ENCODE measurements around the gene NNT.
"Not testable (repeated sequence)": the region's sequence is repeated elsewhere in the genome, so short reads cannot be mapped to it uniquely, and the experiment has no call there.

NNT gene

DNA sequence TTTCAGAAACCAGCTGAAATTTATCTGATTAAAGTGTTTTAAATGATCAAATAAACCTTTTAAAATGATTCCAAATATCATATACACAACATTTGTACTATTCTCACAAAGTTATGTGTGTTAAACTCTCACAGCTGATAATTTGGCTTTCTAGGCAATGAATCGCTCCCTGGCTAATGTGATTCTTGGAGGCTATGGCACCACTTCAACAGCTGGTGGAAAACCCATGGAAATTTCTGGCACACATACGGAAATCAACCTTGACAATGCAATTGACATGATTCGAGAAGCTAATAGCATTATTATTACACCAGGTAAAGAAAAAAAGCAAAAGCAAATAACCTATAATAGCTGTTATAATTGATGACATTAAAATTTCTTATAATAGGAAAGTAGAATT, 72.4 kb downstream of the NNT start:
- no peak for DNase-seq

DNA sequence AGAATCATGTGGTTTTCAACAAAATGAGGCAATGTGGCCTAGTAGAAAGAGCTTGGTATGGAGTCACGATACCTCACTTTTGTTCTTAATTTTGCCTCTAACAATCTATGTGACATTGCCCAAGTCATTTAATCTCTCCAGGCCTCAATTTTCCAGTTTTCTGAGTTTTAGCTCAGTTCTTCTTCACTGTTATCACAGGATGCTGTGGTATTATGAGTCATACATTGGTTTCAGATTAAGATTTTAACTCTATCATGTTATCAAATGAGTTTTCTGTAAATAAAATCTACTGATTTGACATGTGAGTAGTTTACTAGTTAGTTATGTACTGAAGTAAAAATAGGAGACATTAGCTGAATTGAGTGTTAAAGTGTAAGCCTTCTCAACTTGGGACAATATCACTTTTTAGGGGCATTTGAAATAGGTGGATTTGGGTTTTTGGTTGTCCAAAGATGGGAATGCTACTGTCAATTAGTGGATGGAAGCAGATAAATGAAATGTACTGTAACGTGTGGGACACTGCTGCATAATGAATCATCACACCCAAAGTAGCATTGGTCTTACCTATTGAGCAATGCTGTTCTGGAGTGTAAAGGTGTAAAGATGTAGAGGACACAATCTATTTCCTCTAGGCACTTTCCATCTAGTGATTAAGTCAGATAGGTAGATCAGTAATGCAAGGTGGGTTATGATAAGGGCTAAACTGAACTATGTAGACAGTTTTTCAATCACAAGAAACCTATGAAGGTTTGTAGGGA, 73.3 kb downstream of the NNT start:
- no peak for DNase-seq

DNA sequence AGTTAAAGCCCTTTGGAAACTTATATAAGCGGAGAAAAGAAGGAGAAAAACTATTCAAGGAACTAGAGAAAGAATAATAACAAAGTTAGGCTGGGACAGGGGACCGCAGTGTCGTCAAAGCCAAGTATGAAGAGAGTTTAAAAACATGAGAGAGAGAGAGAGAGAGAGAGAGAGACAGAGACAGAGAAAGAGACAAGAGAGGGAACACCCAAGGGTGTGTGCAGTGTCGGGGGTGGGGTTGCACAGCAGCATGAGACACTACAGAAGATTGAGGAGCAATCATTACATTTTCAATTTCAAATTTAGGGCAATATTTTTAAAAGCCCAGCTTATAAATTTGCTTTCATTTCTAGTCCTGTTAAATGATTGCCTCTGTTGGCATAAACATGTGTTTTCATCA, 74.3 kb downstream of the NNT start:
- DNase-seq: no peak

GRCh38 chr5:43679214-43679613, 76.2 kb downstream of the NNT start:
- DNase-seq: no peak

- no peak for DNase-seq
Measured at GRCh38 chr5:43680286-43680685, 77.3 kb downstream of the NNT start.

DNA sequence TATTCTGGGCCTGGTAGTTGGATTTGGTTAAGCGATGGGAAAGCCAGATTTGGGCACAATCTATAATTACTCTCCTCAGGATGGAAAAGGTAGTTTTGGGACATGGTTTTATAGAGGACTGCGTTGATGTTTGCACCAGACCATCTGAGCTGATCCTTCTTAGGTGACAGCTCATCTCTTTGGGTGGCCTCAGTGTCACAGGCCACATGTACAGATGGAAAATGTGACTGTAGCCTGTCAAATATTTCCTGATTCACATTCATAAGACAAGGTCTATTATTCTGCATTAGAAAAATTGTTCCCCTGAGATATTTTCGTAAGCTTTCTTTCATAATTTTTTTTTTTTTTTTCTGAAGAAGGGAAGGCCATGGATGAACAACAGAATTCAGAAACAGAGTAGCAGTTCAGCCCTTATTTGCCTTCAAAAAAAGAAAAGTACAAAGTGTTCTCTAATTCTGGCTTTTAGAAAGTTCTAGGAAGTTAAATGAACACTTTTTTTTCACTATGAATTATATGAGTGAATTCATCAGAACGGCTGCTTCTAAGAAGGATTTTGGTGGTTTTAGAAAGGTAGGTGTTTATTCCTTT, 81.0 kb downstream of the NNT start:
- DNase-seq: no peak

DNA sequence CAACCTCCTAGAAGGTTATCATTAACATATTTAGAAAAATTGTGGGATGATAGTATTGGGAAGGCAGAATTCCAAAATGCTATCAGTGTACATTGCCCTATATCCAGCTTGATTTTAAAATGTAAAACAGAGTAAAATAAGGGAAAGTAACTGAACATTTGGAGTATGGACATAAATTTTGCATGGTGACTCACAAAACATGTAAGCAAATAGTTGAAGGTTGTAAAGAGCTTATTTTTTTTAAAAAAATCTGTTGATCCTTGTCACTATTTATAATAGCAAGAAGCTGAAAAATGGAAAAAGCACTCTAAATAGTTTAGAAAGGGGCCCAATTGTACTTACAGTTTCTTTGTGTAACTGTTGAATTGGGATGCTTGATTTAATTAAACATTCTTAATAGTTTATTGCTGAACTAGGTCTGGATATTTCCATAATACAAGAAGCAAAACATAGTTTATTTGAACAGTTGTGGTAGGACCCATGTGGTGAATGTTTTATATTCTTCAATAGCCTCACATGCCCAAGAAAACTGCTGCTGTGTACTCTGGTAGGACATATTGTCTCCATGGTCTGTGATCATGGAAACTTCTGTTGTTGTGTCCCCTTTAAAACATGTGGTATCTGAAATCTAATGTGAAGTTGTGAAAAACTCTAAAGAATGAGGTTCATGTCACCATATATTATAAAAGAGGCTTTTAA, 82.4 kb downstream of the NNT start:
- DNase-seq: no peak

- no peak for DNase-seq
Measured at GRCh38 chr5:43687275-43687674, 84.3 kb downstream of the NNT start.

DNA sequence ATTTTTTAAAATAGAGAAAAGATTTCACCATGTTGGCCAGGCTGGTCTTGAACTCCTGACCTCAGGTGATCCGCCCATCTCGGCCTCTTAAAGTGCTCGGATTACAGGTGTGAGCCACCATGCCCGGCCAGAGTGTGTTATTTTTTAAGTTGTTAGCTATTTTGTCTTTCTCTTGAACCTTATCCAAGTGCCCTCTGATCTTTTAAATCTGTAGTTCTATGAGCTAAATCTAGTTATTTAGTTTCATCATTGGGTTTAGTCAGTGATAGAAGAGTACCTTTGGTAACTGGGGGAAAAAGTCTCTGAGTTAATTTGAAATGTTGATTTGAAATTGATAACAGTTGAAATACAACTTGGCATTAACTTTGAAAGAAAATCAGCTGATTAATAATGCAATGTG, 88.3 kb downstream of the NNT start:
- DNase-seq: no peak

DNA sequence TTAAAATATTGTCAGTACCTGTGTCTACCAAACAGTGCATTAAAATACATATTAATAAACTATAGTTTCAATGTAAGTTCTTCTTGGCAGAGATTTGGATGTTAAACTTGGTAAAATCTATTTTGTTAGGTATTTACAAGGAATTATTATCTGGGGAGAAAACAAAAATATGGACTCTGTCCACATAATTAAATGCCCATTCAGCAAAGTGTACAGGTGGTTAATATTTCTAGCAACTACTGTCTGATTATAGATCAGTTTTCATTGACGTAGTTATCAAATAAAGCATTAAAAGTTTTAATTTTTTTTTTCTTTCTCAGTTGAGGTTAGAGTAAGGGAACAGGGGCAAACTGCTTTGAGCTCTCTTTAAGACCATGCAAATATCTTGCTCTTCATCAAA, 88.9 kb downstream of the NNT start:
- DNase-seq: no peak

DNA sequence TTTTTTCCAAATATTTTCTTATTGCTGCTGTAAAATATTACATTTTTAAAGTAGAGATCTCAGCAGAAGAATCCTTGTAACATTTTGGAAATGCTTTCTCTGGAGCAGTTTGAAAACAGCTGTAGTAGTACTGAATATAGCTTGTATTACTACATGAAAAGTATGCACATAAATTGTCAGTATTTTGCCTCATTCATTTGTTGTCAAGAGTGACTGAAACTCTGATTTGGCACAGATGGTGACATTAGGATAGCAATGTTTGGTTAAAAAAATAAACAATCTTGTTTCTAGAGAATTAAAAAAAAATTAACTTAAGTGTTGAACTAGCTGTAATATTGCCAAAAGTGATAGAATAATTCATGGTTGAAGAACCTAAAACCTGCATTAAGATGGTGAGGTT, 90.4 kb downstream of the NNT start:
- DNase-seq: no peak

GRCh38 chr5:43694027-43694426, 91.0 kb downstream of the NNT start:
- DNase-seq: no peak

- DNase-seq: not testable (repeated sequence)
Measured at GRCh38 chr5:43696444-43696843, 93.5 kb downstream of the NNT start.

DNA sequence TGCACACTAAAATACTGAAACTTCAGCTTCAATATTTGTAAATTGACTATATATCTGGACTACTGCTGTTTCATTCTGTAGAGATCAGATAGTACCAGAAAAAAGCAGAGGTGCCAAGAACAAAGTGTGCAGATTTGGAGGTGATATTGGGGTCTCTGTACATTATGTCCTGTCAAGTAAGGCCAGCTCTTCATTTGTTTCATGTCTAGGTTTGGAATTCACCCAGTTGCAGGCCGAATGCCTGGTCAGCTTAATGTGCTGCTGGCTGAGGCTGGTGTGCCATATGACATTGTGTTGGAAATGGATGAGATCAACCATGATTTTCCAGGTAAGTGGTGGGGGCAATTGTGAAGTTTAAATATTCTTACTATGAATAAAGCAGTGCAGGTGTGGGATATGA, 96.9 kb downstream of the NNT start:
- no peak for DNase-seq

DNA sequence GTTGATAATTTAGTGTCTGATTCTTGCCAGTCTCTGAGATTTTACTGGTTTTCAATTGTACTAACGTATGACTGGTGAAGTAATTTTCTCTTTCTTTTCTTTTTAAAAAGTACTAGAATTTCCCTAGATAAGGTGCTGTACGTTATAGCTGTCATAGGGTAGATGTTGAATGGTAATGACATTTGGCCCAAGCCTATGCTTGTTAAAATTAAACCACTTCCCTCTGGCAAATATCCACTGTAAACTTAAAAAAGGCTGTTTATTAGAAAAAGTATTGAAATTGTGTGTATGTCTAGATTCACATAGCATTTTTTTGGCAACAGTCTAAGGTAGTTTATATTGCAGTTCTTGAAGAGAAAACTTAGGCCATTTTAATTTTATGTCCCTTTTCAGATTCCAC, 97.6 kb downstream of the NNT start:
- no peak for DNase-seq

GRCh38 chr5:43701227-43701626, 98.2 kb downstream of the NNT start:
- no peak for DNase-seq

DNA sequence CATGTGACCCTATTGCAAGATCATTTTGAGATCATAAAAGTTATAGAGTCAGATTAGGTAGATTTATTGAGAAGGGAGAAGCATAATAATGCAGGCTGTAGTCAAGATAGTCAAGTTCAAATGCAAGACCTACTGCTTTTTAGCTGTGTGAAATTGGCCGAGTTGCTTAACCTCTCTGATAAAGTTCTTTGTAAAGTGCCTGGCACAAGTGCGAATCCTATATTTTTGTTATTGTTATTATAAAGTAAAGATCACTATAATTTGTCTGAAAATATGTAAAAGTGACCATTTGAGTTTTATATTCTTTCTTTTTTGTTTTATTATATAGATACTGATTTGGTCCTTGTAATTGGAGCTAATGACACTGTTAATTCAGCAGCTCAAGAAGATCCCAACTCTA, 99.3 kb downstream of the NNT start:
- no peak for DNase-seq

- DNase-seq: no peak
Measured at GRCh38 chr5:43702815-43703214, 99.8 kb downstream of the NNT start.

DNA sequence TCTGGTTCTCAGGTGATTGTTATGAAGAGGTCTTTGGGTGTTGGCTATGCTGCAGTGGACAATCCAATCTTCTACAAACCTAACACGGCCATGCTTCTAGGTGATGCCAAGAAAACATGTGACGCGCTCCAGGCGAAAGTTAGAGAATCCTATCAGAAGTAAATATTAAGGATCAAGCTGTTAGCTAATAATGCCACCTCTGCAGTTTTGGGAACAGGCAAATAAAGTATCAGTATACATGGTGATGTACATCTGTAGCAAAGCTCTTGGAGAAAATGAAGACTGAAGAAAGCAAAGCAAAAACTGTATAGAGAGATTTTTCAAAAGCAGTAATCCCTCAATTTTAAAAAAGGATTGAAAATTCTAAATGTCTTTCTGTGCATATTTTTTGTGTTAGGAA, 101.3 kb downstream of the NNT start:
- no peak for DNase-seq

GRCh38 chr5:43706576-43706975, 103.6 kb downstream of the NNT start:
- DNase-seq: not testable (repeated sequence)

GRCh38 chr5:43711496-43711895, 108.5 kb downstream of the NNT start:
- DNase-seq: no peak

GRCh38 chr5:43712081-43712480, 109.1 kb downstream of the NNT start:
- DNase-seq: no peak

DNA sequence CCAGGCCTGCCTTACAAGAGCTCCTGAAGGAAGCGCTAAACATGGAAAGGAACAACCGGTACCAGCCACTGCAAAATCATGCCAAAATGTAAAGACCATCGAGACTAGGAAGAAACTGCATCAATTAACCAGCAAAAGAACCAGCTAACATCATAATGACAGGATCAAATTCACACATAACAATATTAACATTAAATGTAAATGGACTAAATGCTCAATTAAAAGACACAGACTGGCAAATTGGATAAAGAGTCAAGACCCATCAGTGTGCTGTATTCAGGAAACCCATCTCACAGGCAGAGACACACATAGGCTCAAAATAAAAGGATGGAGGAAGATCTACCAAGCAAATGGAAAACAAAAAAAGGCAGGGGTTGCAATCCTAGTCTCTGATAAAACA, 116.8 kb downstream of the NNT start:
- not testable (repeated sequence) for DNase-seq

GRCh38 chr5:43728581-43728980, 125.6 kb downstream of the NNT start:
- no peak for DNase-seq

Data from CD4-positive, alpha-beta T cell treated with Interleukin-15 for 1 hour (primary cell).